HepG2 (cell line): ENCODE measurements around the gene OSBPL9. TPM values are rescaled to one million over a fixed set of nuclear protein-coding genes. Genes with fewer than 3 reads are reported as not detected.

ENCODE experiments used
- ATAC-seq: fragments of 200-7000 bp; cut with Tn5 transposase; 3 replicates; pipeline ENCODE4 v1.9.1; 2020; ENCODE audit warnings: mild to moderate bottlenecking, moderate library complexity
- BruUV-seq: library from RNA; stranded (reverse); fragments of 400-500 nt; replicated peaks from 2 replicates; lab custom pipeline; 2021; lab: Mats Ljungman, UMichigan
- CTCF ChIA-PET: fragments of 300-600 bp; formaldehyde crosslinking; extraction: SDS; loops from one replicate; lab custom pipeline; 2021; ENCODE audit warnings: low total read pairs, inconsistent platforms, low intra/inter-chr PET ratio; lab: Yijun Ruan, JAX
- POLR2A ChIA-PET: fragments of 350-600 bp; sonication (Branson Sonifier 250); formaldehyde crosslinking; loops from one replicate; lab custom pipeline; 2020; ENCODE audit warnings: antibody characterized with exemption, inconsistent platforms; lab: Yijun Ruan, JAX
- DNase-seq: peaks from one replicate; pipeline ENCODE4 v3.0.0-alpha.2; 2015; ENCODE audit warnings: low spot score
- FAIRE-seq: peaks from 3 replicates; lab custom pipeline; 2011; peaks lifted over from hg19 to GRCh38; lab: Jason Lieb, UNC
- H2AFZ ChIP-seq: one replicate; pipeline ENCODE4 v1.6.1; 2011; ENCODE audit warnings: low read length, inconsistent platforms
- H3K27ac ChIP-seq: fragments of 300-600 bp; 3 replicates; pipeline ENCODE4 v1.8.0; 2011; ENCODE audit warnings: mixed run types, mild to moderate bottlenecking, mixed read lengths, low read length, inconsistent platforms; ENCODE audit not compliant: insufficient read depth; ENCODE audit errors: extremely low read length
- H3K27me3 ChIP-seq, 2 experiments: fragments of 200-600 bp in 1 of 2; 2 replicates in 1 of 2; 3 replicates in 1 of 2; pipeline versions ENCODE4 v1.6.0 to v1.8.0; 2011; ENCODE audit warnings: low read length in 2 of 2, mild to moderate bottlenecking in 2 of 2, moderate library complexity in 2 of 2, inconsistent platforms in 1 of 2; ENCODE audit not compliant: insufficient read depth in 2 of 2, control insufficient read depth in 1 of 2
- H3K36me3 ChIP-seq, 2 experiments: fragments of 200-600 bp in 1 of 2; replicated peaks in 1 of 2; 2 replicates in 1 of 2; 3 replicates in 1 of 2; pipeline versions ENCODE4 v1.5.1 to v1.8.0; 2011; ENCODE audit warnings: low read length in 2 of 2, inconsistent platforms in 1 of 2; ENCODE audit not compliant: insufficient read depth in 2 of 2, control insufficient read depth in 1 of 2
- H3K4me1 ChIP-seq: 2 replicates; pipeline ENCODE4 v1.5.1; 2012; ENCODE audit warnings: low read length, inconsistent platforms; ENCODE audit not compliant: insufficient read depth
- H3K4me2 ChIP-seq: 2 replicates; pipeline ENCODE4 v1.6.0; 2011; ENCODE audit warnings: low read depth, low read length, inconsistent platforms
- H3K4me3 ChIP-seq, 3 experiments: fragments of 200-600 bp in 1 of 3; sonication (generic), shearing (Covaris generic) in 1 of 3; replicated peaks in 1 of 3; 2 replicates each; pipeline ENCODE4 v1.5.1; 2011 to 2016; ENCODE audit warnings: low read length in 3 of 3, inconsistent platforms in 2 of 3, low read depth in 2 of 3, mild to moderate bottlenecking in 2 of 3, control low read depth in 1 of 3, mixed read lengths in 1 of 3; ENCODE audit not compliant: insufficient read depth in 1 of 3
- H3K79me2 ChIP-seq: one replicate; pipeline ENCODE4 v1.6.1; 2011; ENCODE audit warnings: low read length, inconsistent platforms; ENCODE audit not compliant: insufficient read depth
- H3K9ac ChIP-seq: 2 replicates; pipeline ENCODE4 v1.6.0; 2011; ENCODE audit warnings: mild to moderate bottlenecking, low read depth, low read length, inconsistent platforms; ENCODE audit not compliant: insufficient read depth
- H3K9me3 ChIP-seq: 2 replicates; pipeline ENCODE4 v1.5.1; 2012; ENCODE audit warnings: mild to moderate bottlenecking, low read length
- H4K20me1 ChIP-seq: 2 replicates; pipeline ENCODE4 v1.6.0; 2011; ENCODE audit warnings: inconsistent platforms, mild to moderate bottlenecking, low read length, moderate library complexity; ENCODE audit not compliant: insufficient read depth
- AGO1 ChIP-seq: fragments of 200-400 bp; formaldehyde crosslinking; IDR thresholded peaks from 2 replicates; pipeline ENCODE4 v1.6.1; 2017; ENCODE audit warnings: mild to moderate bottlenecking, low read depth, low read length, moderate library complexity; ENCODE audit not compliant: poor library complexity, severe bottlenecking
- CBX1 ChIP-seq: IDR thresholded peaks from one replicate; pipeline ENCODE4 v1.6.1; 2016; ENCODE audit warnings: antibody characterized with exemption, low read depth
- DMAP1 ChIP-seq: IDR thresholded peaks from 2 replicates; pipeline ENCODE4 v1.6.1; 2016
- JUNB ChIP-seq: sonication (generic); formaldehyde crosslinking; IDR thresholded peaks from 2 replicates; pipeline ENCODE4 v1.8.0; 2022; ENCODE audit warnings: missing genetic modification reagents, mild to moderate bottlenecking, borderline replicate concordance
- LCORL ChIP-seq, 2 experiments: fragments of 450-650 bp in 1 of 2; sonication (generic) in 1 of 2; formaldehyde crosslinking in 1 of 2; IDR thresholded peaks; 2 replicates each; pipeline versions ENCODE4 v1.5.0 to v1.6.1; 2017 to 2020; ENCODE audit warnings: antibody characterized with exemption in 1 of 2, missing genetic modification reagents in 1 of 2
- MXI1 ChIP-seq: IDR thresholded peaks from 3 replicates; pipeline ENCODE4 v1.6.1; 2012; ENCODE audit warnings: low read depth, low read length, inconsistent platforms, borderline replicate concordance
- NFYC ChIP-seq: IDR thresholded peaks from 2 replicates; pipeline ENCODE4 v1.6.1; 2016; ENCODE audit warnings: missing genetic modification reagents, missing compliant biosample characterization
- NR2F6 ChIP-seq, 2 experiments: IDR thresholded peaks; 2 replicates each; pipeline ENCODE4 v1.6.1; 2016; ENCODE audit warnings: antibody characterized with exemption in 1 of 2, mild to moderate bottlenecking in 1 of 2
- RFX3 ChIP-seq: IDR thresholded peaks from 2 replicates; pipeline ENCODE4 v1.6.1; 2016; ENCODE audit warnings: missing biosample characterization, missing genetic modification reagents
- SMC3 ChIP-seq: IDR thresholded peaks from 2 replicates; pipeline ENCODE4 v1.6.1; 2011; ENCODE audit warnings: low read length, improper control_type of control experiment
- TAF1 ChIP-seq: sonication (generic); formaldehyde crosslinking; IDR thresholded peaks from 2 replicates; pipeline ENCODE4 v1.4.0; 2020; ENCODE audit warnings: missing genetic modification reagents
- ZBTB20 ChIP-seq: sonication (generic); formaldehyde crosslinking; IDR thresholded peaks from 2 replicates; pipeline ENCODE4 v1.8.1; 2023; ENCODE audit warnings: missing genetic modification reagents, low read depth, mild to moderate bottlenecking, borderline replicate concordance
- ZNF382 ChIP-seq: sonication (generic); formaldehyde crosslinking; IDR thresholded peaks from 2 replicates; pipeline ENCODE4 v1.5.0; 2020; ENCODE audit warnings: missing genetic modification reagents, mild to moderate bottlenecking, borderline replicate concordance
- ZNF619 ChIP-seq: sonication (generic); formaldehyde crosslinking; IDR thresholded peaks from 2 replicates; pipeline ENCODE4 v1.4.0; 2020; ENCODE audit warnings: mild to moderate bottlenecking, missing genetic modification reagents
- ZNF660 ChIP-seq: sonication (generic); formaldehyde crosslinking; IDR thresholded peaks from 2 replicates; pipeline ENCODE4 v1.5.1; 2020; ENCODE audit warnings: mild to moderate bottlenecking, low read depth, missing genetic modification reagents, borderline replicate concordance
- ZNF766 ChIP-seq: sonication (generic); formaldehyde crosslinking; IDR thresholded peaks from 2 replicates; pipeline ENCODE4 v1.5.0; 2020; ENCODE audit warnings: missing genetic modification reagents, borderline replicate concordance
- ZNF790 ChIP-seq: sonication (generic); formaldehyde crosslinking; IDR thresholded peaks from 2 replicates; pipeline ENCODE4 v1.8.0; 2022; ENCODE audit warnings: missing genetic modification reagents, mild to moderate bottlenecking, borderline replicate concordance
- ZSCAN12 ChIP-seq: sonication (generic); formaldehyde crosslinking; IDR thresholded peaks from 2 replicates; pipeline ENCODE4 v1.9.0; 2021; ENCODE audit warnings: mild to moderate bottlenecking, missing genetic modification reagents
- WGBS: methylation state at CpG from one replicate; pipeline ENCODE4 v1.1.6; 2017; ENCODE audit warnings: low lambda C conversion rate; 5-methylcytosine and 5-hydroxymethylcytosine counted together
- in situ Hi-C: cut with HindIII; loops from 2 replicates; pipeline ENCODE4 v1.10.0; 2017; ENCODE audit warnings: low pct_unique_long_range_greater_than_20kb; ENCODE audit not compliant: extremely low pct_ligation_motif_present
- intact Hi-C: fragments of 100-400 bp; cut with micrococcal nuclease; formaldehyde crosslinking; loops from one replicate; pipeline ENCODE4 v1.10.0; 2022; ENCODE audit not compliant: unreplicated experiment
- polyA plus RNA-seq, 8 experiments: library from polyadenylated mRNA; depleted of rRNA in 3 of 8; stranded (reverse) in 7 of 8; unstranded in 1 of 8; fragments of >200 nt; fragmentation: Illumina TruSeq in 4 of 8; extraction: Trizol in 4 of 8; gene quantifications; 2 replicates each; pipeline versions ENCODE4 v1.2.1 to v1.2.3, GENCODE V29; 2011 to 2016; ENCODE audit warnings: low read depth in 4 of 8, missing spikeins in 1 of 8, mixed read lengths in 1 of 8; ENCODE audit not compliant: insufficient read depth in 1 of 8
- total RNA-seq, 5 experiments: library from RNA; depleted of rRNA; stranded (reverse); fragments of >200 nt; fragmentation: Illumina TruSeq; extraction: Trizol; gene quantifications; 2 replicates each; pipeline ENCODE4 v1.2.3, GENCODE V29; 2016; ENCODE audit warnings: low read depth in 1 of 5
- TF ChIP-seq, protein P1 (sequence below): sonication (generic); formaldehyde crosslinking; IDR thresholded peaks from 2 replicates; pipeline ENCODE4 v1.4.0; 2020; ENCODE audit warnings: missing genetic modification reagents, borderline replicate concordance

The OSBPL9 gene
- total and polyA plus RNA-seq, 2 of the 13 experiments (the other 11 are each of a cell fraction or from before 2014, with no cell fraction given) = 83.6 to 142 TPM

DNA sequence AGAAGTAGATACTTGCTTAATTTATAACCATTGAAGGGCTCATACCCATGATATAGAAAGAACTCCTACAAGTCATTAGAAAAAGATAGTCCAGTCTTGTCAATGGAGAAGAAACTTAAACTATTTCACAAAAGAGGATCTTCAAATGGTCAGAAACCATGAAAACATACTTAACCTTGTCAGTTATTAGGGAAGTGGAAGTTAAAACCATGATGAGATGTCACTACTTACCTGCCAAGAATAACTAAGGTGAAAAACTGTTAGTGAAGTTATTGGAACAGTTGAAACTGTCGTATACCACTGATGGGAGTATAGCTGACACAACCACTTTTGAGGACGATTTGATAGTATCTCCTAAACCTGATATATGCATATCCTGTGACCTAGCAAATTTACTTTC lies 46.8 kb downstream of the OSBPL9 start (continued):
- TF ChIP-seq, protein P1, sequence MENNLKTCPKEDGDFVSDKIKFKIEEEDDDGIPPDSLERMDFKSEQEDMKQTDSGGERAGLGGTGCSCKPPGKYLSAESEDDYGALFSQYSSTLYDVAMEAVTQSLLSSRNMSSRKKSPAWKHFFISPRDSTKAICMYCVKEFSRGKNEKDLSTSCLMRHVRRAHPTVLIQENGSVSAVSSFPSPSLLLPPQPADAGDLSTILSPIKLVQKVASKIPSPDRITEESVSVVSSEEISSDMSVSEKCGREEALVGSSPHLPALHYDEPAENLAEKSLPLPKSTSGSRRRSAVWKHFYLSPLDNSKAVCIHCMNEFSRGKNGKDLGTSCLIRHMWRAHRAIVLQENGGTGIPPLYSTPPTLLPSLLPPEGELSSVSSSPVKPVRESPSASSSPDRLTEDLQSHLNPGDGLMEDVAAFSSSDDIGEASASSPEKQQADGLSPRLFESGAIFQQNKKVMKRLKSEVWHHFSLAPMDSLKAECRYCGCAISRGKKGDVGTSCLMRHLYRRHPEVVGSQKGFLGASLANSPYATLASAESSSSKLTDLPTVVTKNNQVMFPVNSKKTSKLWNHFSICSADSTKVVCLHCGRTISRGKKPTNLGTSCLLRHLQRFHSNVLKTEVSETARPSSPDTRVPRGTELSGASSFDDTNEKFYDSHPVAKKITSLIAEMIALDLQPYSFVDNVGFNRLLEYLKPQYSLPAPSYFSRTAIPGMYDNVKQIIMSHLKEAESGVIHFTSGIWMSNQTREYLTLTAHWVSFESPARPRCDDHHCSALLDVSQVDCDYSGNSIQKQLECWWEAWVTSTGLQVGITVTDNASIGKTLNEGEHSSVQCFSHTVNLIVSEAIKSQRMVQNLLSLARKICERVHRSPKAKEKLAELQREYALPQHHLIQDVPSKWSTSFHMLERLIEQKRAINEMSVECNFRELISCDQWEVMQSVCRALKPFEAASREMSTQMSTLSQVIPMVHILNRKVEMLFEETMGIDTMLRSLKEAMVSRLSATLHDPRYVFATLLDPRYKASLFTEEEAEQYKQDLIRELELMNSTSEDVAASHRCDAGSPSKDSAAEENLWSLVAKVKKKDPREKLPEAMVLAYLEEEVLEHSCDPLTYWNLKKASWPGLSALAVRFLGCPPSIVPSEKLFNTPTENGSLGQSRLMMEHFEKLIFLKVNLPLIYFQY (CRISPR knock-in tag) = no peak
- TF ChIP-seq, all 625 proteins: peak for 0

DNA sequence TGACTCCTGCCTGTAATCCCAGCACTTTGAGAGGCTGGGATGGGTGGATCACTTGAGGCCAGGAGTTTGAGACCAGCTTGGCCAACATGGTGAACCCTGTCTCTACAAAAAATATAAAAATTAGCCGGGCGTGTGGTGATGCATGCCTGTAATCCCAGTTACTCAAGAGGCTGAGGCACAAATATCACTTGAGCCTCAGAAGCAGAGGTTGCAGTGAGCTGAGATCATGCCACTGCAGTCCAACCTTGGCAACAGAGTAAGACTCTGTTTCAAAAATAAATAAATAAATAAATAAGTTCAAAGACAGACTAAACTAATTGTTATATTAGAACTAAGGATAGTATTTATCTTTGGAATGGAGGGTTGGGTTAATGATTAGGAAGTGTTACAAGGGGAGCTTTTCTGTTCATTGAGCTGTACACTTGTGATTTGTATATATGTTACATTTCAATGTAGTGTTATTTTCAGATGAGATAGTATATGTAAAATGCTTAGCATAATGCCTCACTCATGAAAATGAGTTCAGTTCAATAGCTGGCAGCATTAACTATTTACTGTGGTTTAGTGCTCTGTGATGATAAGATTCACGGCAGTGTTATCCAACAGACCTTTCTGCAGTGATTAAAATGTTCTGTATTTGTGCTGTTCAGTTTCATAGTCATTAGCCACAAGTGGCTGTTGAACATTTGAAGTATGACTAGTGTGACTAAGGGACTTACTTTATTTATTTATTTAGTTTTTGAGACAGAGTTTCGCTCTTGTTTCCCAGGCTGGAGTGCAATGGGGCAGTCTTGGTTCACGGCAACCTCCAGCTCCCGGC lies 47.7 kb downstream of the OSBPL9 start:
- in situ Hi-C loops = no loop called here
- H3K4me2 ChIP-seq = no peak overlapping the region
- H3K4me3 ChIP-seq = no peak overlapping the region
- H3K36me3 ChIP-seq = no peaks in the 10 kb centered on the region
- DNase-seq (no peak), ATAC-seq (no peak), FAIRE-seq (no peak)
- no peaks in the 10 kb centered on the region for H4K20me1 ChIP-seq
- ChIA-PET POLR2A (no interaction called here), CTCF (no interaction called here)
- H2AFZ ChIP-seq = no peak overlapping the region
- TF ChIP-seq SMC3 (no peak), CBX1 (no peak), ZSCAN12 (CRISPR knock-in tag) (no peak), ZNF619 (CRISPR knock-in tag) (no peak), ZNF660 (CRISPR knock-in tag) (no peak), AGO1 (no peak), RFX3 (CRISPR knock-in tag) (no peak), NR2F6 (IDR thresholded peaks at IDR 0.05) (no peak), NR2F6 (CRISPR knock-in tag; IDR thresholded peaks at IDR 0.05) (no peak), TAF1 (no peak), ZNF766 (CRISPR knock-in tag) (no peak), JUNB (CRISPR knock-in tag) (no peak), NFYC (CRISPR knock-in tag) (no peak), DMAP1 (no peak), MXI1 (no peak), ZNF382 (CRISPR knock-in tag) (no peak), ZNF790 (CRISPR knock-in tag) (no peak), LCORL (IDR thresholded peaks at IDR 0.05) (no peak), LCORL (CRISPR knock-in tag; IDR thresholded peaks at IDR 0.05) (no peak), ZBTB20 (no peak)
- 98% methylated on average over 6 of the region's 6 CpGs for WGBS
- no peak overlapping the region for H3K27ac ChIP-seq
- no TSS peak for BruUV-seq
- no peak overlapping the region for H3K9ac ChIP-seq
- H3K4me1 ChIP-seq = peaks cover 21% of the 10 kb centered on the region
- intact Hi-C loops = no loop called here
- H3K9me3 ChIP-seq = no peaks in the 10 kb centered on the region
- H3K27me3 ChIP-seq = no peaks in the 10 kb centered on the region
- H3K79me2 ChIP-seq = no peaks in the 10 kb centered on the region
